GM18511 (cell line): Measurements from ENCODE around the gene TMEM271.

Experiments
- ATAC-seq: cut with Tn5 transposase; IDR thresholded peaks from one replicate; pipeline ENCODE4 v1.9.1; 2021; ENCODE audit warnings: mild to moderate bottlenecking, moderate library complexity; ENCODE audit not compliant: unreplicated experiment

TMEM271 gene, protein sequence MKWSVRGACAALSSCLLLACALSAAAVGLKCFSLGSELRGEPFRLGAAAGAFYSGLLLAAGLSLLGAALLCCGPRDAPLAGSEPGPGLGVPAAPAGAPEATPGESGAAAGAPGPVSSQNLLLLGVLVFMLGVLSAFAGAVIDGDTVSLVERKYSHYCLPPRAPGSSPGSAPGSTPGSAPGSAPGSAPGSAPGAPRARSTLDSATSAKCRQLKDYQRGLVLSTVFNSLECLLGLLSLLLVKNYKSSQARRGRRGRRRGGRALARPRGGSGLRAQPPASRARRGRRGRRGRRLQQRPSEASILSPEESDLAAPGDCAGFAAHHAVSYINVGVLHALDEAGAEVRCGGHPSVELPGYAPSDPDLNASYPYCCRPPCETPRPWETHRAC

DNA sequence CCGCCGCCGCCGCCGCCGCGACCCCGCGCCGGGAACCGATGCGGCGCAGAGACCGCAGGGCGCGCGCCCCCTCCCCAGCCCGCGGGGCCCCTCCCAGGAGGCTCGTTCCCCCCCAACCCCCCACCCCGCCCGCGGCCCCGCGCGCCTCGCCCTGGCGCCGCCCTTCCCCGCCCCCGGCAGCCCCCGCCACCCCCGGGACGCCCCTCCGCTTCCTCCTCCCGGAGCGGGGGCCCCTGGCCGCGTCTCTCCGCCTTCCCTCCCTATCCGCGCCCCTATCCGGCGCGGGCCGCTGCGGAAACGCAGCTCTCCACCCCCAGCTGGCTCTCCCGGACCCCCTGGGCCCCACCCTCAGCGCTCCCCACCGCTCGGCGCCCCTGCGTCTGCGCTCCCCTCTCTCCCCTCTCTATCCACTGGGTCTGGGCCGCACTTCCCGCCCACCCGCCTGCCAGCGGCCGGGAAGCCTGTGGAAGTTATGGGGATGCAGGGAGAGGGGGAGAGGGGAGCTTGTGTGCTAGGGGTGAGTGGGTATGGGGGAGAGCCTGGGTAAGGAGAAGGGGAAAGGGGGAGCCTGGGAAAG, at the start of gene TMEM271:
TSS of gene TMEM271 (minus strand) at position 51 of the 577 bp plus-strand sequence. CDS start 233 bp downstream, outside the sequence.
- no peak for ATAC-seq

DNA sequence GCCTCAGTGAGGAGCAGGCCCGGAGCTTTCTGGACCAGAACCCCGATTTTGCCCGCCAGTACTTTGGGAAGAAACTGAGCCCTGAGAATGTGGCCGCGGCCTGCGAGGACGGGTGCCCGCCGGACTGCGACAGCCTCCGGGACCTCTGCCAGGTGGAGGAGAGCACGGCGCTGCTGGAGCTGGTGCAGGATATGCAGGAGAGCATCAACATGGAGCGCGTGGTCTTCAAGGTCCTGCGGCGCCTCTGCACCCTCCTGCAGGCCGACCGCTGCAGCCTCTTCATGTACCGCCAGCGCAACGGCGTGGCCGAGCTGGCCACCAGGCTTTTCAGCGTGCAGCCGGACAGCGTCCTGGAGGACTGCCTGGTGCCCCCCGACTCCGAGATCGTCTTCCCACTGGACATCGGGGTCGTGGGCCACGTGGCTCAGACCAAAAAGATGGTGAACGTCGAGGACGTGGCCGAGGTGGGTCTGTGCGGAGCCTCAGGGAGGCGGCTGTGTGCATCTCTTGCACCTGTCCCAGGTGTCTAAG, 49.6 kb upstream of the TMEM271 start:
- no peak for ATAC-seq

DNA sequence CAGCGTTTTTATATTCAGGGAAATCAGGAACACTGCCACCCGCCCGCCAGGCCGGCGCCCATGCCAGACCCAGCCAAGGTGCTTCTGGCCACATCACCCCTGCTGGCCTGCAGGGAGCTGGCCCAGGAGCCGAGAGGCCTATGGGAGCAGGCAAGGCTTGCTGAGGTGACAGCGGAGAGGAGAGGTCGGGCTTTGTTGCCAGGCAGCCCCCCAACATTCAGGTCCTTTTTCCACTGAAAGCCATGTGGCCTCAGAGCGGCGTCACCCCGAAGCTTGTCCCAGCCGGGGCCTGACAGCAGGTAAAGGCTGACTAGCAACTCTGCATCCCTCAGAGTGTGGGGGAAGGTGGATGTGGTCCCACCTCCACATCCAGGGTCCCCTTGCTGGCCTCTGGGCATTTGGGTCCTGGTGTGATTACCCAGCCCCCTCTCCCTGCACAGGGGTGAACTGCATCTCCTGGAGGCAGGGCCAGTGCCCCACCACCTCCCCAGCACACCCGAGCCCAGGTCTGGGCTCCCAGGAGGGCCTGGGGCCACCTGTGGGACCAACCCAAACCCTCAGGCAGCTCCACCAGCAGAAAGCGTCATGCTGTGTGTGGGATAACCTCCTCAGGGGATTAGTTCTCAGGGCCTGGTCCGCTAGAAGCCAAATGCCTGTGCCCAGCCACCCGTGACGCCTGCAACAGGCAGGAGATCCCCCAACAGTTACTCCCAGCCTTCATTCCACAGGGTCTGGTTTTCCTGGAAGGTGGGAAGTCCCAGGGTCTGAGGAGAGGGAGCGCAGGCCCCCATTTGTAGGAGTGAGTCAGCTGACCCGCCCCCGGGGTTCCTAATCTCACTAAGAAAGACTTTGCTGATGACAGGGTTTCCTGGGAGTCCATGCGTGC, 48.9 kb upstream of the TMEM271 start, which contains the start of gene PDE6B:
TSS of gene PDE6B (plus strand) at position 869 of the 886 bp plus-strand sequence. CDS start 54 bp downstream, outside the sequence.
- no peak for ATAC-seq

DNA sequence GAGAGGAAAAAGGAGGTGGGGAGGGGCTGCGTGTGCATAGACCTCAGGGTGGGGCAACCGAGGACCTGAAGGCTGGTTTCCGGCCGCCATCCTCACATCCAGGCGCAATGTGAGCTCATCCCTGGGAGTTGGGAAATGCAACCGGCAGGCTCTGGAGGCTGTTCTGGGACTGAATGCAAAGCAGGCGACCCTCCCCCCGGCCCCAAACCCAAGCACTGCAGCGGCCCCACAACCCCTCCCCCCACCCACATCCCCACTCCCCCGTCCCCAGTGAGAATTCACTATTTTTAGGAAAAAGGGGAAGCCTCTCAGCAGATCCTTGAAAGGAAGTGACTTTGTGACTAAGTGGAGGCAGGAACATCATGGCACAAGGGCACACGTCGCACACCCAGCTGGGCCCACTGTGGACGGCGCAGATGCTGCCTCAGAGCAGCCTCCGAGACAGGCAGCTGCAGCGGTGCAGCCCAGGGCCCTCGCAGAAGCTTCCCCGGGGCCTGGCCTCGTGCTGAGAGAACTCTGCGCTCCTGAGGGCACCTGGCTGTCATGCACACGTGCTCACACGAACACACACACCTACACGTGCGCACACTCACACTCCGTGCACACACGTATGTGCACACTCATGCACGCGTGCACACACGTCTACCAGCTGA, 47.9 kb upstream of the TMEM271 start:
- no peak for ATAC-seq

DNA sequence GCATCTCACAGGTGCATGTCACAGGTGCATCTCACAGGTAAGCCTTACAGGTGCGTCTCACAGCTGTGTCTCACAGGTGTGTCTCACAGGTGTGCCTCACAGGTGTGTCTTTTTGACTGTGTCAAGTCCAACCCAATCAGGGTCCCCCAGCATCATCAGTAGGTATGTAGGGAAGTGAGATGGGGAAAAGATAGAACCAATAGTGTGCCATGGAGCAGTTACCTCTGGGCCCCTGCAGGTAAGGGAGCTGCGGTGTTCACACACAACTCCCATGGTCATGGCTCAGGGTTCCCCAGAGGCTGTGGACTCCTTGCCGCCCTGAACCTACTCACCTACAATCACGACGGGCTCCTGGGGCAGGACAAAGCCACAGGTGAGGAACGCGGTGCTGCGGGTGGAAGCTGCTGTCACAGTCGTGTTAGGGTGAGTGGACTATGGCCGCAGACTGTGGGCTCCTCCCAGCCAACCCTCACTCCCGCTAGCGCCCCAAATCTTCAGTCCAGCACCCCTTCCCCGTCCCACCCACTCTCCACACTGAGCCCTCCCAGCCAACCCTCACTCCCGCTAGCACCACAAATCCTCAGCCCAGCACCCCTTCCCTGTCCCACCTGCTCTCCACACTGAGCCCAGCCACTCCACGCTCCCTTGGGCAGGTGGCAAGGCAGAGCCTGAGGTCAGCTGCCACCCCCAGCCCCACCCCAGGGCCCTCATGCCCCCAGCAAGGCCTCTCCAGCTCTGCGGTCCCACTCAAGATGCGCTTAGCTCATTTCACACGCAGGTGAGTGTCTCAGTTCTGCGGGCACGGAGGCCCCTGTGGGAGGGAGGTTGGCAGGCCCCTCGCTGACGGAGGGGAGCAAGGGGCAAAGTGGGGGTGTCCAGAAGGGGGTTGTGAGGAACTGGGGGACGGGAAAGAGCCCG, 47.2 kb upstream of the TMEM271 start:
- no peak for ATAC-seq

DNA sequence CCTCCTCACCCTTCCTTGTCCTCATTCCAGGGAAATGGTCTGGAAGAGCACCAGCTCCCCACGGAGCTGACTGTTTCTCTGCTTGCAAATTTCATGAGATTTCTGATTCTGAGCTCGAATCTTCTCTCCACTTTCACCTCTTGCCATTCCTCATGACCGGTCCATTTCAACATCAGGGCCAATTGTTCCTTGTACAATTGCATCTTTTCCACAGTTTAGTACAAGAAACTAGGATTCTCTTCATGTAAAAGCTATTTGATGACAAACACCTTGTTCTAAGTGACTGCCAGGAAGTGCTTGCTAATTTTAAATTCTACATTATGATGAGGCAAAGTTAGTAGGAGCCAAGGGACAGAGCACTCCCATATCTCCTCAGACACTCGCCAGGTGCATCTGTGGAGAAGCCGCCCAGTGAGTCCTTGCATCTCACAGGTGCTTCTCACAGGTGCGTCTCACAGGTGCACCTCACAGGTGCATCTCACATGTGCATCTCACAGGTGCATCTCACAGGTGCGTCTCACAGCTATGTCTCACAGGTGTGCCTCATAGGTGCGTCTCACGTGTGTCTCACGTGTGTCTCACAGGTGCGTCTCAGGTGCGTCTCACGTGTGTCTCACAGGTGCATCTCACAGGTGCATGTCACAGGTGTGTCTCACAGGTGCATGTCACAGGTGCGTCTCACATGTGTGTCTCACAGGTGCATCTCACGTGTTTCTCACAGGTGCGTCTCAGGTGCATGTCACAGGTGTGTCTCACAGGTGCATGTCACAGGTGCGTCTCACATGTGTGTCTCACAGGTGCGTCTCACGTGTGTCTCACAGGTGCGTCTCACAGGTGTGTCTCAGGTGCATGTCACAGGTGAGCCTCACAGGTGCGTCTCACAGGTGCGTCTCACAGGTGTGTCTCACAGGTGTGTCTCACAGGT, 46.2 kb upstream of the TMEM271 start:
- ATAC-seq = no peak

DNA sequence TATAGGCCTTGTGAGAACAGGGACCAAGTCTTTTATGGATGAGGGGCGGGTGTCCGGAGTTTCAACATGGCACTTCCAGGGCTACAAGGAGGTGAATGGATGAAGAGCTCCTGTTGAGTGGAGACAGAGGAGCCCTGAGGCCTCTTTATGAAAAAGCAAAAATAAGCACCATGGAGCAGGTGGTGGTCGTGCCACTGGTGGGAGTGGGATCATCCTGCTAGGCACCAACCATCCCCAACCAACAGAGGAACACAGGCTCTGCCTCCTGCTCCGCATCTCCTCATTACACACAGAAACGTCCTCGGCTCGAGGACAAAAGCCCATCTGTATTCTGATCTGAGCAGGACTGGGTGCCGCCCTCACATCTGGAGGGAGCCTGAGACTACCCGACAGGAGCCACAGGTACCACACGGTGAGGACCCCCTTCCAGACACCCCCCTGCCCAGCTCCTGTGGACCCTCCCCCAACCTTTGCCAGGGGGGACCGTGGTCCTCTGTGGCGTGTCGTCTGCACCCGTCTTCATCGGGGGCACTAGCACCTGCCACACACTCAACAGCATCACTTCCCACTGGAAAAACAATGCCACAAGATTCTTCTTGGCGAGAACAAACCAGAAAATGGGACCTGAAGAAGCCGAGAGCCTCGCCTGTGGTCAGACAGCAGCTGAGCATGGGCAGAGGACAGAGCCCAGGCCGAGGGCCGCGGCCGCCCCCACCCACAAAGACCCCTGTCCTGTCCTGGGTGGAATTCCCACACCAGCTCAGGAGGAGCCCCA, 45.4 kb upstream of the TMEM271 start:
- ATAC-seq = no peak

DNA sequence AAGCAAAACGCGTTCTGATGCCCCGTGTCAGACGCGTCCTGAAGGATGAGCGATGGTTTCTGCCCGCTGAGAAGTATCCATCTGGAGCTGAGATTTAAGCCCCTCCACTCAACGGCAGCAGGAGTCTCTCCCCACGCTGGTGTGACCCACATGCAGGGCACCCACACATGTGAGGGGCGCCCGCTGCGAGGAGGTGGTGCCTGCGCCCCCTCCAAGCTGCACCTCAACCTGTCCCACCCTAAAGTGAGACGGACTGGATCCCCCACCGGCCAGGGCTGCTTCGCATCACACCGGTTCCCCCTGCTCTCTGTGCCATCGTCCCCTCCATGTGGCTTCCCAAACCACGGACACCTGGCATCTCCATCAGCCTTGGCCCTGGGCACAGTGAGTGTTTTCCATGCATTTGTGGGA, 44.8 kb upstream of the TMEM271 start:
- no peak for ATAC-seq

DNA sequence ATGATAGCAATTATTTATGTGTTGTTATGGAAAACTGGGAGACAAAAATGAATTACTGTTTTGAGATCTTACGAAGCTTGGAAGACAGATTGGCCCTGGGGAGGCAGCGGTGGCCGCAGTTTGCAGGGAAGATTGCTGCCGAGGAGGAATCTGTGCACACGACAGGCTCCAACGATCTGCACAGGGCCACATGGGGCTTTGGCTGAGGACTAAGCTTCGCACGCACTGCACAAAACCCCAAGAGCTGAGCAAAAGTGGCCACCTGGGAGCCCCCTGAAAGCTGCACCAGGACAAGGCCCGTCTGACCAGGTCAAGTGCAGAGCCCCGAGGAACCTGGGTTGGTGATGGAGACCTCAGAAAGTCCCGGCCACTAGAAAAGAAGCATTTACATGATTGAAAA, 44.1 kb upstream of the TMEM271 start:
- no peak for ATAC-seq

DNA sequence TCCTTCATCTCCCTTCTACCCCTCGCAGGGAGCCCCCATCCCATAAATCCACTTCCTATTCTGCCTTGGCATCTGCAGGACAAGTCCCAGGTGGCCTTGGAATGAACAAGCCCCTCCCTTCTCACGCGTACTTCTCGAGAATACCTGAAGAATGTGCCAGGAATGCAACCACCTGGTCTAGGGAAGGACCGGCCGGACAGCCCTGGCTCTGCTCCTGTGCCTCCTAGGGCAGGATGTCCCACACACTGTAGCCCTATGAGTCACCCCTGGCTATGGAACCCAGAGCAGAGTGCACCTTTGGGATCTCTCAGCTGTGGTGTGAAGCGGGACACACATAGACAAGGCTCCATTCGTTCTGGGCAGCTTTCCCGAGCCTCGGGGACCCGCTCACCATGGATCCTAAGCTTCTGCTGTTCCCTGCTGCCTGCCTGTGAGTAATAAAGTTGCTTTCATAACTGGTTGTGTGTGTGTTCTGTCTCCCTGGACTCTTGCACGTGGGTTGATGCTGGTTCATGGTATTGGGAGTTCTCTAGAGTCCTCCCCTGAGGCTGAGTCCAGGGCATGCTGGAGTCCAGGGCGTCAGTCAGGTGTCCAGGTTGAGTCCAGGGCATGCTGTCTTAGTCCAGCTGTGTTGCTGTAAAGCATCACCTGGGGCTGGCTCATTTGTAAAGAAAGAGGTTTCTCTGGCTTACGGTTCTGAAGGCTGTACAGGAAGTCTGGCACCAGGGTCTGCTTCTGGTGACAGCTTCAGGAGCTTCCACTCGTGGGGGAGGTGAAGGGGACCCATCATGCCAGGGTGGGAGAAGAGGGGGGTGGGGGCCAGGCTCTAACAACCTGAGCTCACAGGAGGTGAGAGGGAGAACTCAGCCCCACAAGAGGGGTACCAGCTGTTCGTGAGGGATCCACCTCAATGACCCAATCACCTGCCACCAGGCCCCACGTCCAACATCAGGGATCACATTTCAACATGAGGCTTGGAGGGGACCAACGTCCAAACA, 41.8 kb upstream of the TMEM271 start:
- ATAC-seq = no peak

DNA sequence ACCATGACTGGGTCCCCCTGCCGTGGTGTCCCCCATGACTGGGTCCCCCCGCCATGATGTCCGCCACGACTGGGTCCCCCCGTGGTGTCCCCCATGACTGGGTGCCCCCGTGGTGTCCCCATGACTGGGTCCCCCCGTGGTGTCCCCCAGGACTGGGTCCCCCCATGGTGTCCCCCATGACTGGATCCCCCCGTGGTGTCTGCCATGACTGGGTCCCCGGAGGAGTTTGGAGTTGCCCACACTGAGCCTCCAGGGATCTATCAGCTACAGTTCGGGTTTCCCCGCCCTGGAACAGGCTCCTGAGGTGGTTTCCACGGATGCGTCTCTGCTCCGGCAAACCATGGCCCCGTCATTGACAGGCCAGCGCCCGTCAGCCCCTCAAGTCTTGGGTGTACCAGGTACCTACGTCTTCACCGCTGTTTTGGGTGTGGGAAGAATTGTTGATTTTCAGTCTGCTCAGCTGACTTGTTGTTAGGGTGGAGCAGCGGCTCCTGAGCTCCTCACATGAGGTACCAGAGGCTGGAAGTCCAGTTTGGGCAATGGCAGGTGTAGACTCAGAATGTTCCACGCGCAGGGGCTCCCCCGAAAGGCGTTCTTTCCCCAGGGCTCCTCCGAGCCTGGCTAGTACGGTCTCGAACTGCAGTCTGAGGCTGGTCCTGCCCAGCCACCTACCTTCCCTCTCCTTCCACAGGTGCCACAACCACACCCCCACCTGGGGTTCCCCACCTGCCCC, 41.0 kb upstream of the TMEM271 start:
- no peak for ATAC-seq

DNA sequence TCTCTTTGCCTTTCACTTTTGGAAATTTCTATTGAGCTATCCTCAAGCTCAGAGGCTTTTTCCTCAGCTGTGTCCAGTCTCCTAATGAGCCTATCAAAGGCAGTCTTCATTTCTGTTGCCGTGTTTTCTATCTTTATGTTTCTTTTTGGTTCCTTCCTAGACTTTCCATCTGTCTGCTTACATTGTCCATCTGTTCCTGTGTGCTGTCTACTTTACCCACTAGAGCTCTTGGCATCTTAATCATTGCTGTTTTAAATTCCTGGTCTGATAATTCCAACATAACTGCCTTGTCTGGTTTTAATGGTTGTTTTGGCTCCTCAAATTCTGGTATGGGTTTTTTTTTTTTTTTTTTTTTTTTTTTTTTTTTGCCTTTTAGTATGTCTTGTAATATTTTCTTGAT, 40.0 kb upstream of the TMEM271 start:
- no peak for ATAC-seq

DNA sequence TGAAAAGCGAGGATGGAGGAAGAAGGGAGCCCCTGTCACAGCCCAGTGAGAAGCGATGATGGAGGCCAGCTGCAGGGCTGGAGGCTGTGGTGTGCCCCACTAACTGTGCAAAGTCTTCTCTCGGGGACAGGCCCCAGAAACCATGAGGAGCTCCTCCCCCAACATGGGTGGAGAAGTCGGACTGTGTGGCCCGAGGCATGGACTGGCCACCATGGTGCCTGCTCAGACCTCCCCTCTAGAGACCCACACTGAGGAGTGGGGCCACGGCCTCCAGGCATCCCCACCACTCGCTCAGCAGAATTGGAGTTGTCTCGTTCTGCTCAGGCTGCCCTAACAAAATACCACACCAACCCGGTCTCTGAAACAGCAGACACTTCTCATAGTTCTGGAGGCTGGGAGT, 37.0 kb upstream of the TMEM271 start:
- ATAC-seq = no peak

DNA sequence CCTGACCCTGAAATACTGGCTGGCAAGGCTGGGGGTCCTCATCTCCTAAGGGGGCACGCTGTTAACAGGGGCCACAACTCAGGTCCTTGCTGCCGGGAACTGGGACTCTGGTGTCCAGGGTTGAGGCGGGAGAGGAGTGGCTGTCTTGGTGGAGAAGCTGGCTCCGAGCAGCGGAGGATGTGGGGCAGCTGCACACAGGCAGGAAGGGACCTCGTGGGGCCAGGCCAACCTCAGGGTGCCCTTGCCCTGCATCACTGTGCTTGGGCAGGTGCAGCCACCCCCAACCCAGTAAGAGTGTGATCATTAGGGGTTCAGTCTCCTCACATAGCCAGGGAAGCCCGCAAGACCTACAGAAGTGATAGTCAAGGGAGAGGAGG, 36.6 kb upstream of the TMEM271 start:
- ATAC-seq = no peak

DNA sequence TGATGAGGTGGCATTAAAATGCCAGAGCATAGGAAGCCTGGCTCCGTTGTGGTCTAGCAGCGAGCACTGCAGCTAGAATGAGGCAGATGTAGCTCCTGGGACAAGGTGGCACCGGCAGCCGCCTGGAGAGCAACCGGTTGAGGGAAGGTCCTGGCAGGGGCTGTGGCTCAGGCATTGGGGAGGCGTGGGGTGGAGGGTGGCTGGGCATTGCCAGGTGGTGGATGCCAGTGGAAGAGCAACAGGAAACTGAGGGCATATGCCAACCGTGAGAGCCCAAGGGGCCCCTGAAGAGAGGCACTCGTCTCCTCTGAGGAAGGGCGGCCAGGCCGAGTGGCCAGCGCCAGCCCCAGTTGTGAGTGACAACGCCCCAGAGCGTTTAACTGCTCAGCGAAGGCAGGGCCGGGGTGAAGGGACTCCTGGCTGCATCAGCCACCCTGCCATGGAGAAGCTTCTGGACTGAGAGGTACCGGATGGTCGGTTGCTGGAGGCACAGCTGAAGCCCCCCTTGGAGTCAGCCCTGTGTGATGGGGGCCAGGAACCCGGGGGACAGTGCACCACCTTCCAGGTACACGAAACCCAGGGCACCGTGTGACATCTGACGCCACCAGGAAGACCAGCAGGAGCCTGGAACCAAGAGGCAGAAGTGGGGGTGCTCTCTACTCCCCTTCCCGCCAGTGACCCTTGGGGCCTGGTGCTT, 36.1 kb upstream of the TMEM271 start:
- ATAC-seq = no peak
